GM12878 (cell line): ENCODE measurements around the gene SINHCAF. TPM values are rescaled to one million over a fixed set of nuclear protein-coding genes. Genes with fewer than 3 reads are reported as not detected.
A peak's percentile ranks its signal among the peaks of the same experiment; 100 is the strongest.
"Not testable (repeated sequence)": the region's sequence is repeated elsewhere in the genome, so short reads cannot be mapped to it uniquely, and the experiment has no call there.

Experiments
- ATAC-seq: fragments of 200-7000 bp; cut with Tn5 transposase; 3 replicates; pipeline ENCODE4 v1.9.1; 2020; ENCODE audit warnings: mild to moderate bottlenecking, moderate library complexity
- BruUV-seq: library from RNA; stranded (reverse); fragments of 400-500 nt; replicated peaks from 2 replicates; lab custom pipeline; 2021; lab: Mats Ljungman, UMichigan
- CTCF ChIA-PET: fragments of 300-600 bp; sonication (Branson Sonifier 250); formaldehyde crosslinking; extraction: SDS; loops from one replicate; lab custom pipeline; 2021; ENCODE audit warnings: inconsistent platforms; lab: Yijun Ruan, JAX
- POLR2A ChIA-PET: fragments of 350-600 bp; formaldehyde crosslinking; extraction: SDS; loops from one replicate; lab custom pipeline; 2021; ENCODE audit warnings: inconsistent platforms; lab: Charles Lee
- RAD21 ChIA-PET: fragments of 300-600 bp; sonication (Branson Sonifier 250); formaldehyde crosslinking; loops from one replicate; lab custom pipeline; 2023; ENCODE audit warnings: antibody characterized with exemption; ENCODE audit not compliant: unreplicated experiment; lab: Charles Lee
- SMC1A ChIA-PET: fragments of 300-600 bp; sonication (Branson Sonifier 250); formaldehyde crosslinking; loops from one replicate; lab custom pipeline; 2023; ENCODE audit not compliant: unreplicated experiment, uncharacterized antibody; lab: Charles Lee
- DNase-seq: peaks from one replicate; pipeline ENCODE4 v3.0.0-alpha.2; 2011; ENCODE audit warnings: low read depth, low spot score
- FAIRE-seq: peaks from 3 replicates; lab custom pipeline; 2011; peaks lifted over from hg19 to GRCh38; lab: Jason Lieb, UNC
- H2AFZ ChIP-seq: 2 replicates; pipeline ENCODE4 v1.6.0; 2011; ENCODE audit warnings: low read depth, low read length, control low read depth; ENCODE audit not compliant: control insufficient read depth
- H3K27ac ChIP-seq: 2 replicates; pipeline ENCODE4 v1.5.1; 2011; ENCODE audit warnings: control low read depth; ENCODE audit not compliant: control insufficient read depth, insufficient read depth
- H3K27me3 ChIP-seq, 2 experiments: replicated peaks in 1 of 2; 2 replicates each; pipeline versions ENCODE4 v1.6.0 to v1.6.1; 2011; ENCODE audit warnings: low read length in 1 of 2; ENCODE audit not compliant: control insufficient read depth in 2 of 2, insufficient read depth in 2 of 2
- H3K36me3 ChIP-seq, 2 experiments: 2 replicates each; pipeline ENCODE4 v1.5.1; 2011; ENCODE audit warnings: low read length in 1 of 2; ENCODE audit not compliant: control insufficient read depth in 2 of 2, insufficient read depth in 2 of 2
- H3K4me1 ChIP-seq: 2 replicates; pipeline ENCODE4 v1.6.1; 2011; ENCODE audit warnings: mild to moderate bottlenecking, low read length, moderate library complexity, mixed read lengths; ENCODE audit not compliant: control insufficient read depth, insufficient read depth
- H3K4me2 ChIP-seq: 2 replicates; pipeline ENCODE4 v1.6.0; 2011; ENCODE audit warnings: control low read depth; ENCODE audit not compliant: control insufficient read depth, insufficient read depth
- H3K4me3 ChIP-seq: fragments of 200-600 bp; sonication (generic); 2 replicates; pipeline ENCODE4 v1.5.1; 2016
- H3K79me2 ChIP-seq: 2 replicates; pipeline ENCODE4 v1.6.0; 2011; ENCODE audit warnings: low read length; ENCODE audit not compliant: control insufficient read depth, insufficient read depth
- H3K9ac ChIP-seq: 2 replicates; pipeline ENCODE4 v1.8.0; 2011; ENCODE audit warnings: low read length, control low read depth, mixed read lengths; ENCODE audit not compliant: control insufficient read depth, insufficient read depth
- H3K9me3 ChIP-seq: replicated peaks from 3 replicates; pipeline ENCODE4 v1.5.1; 2011; ENCODE audit warnings: mild to moderate bottlenecking, low read length; ENCODE audit not compliant: control insufficient read depth, insufficient read depth
- H4K20me1 ChIP-seq: 2 replicates; pipeline ENCODE4 v1.6.0; 2011; ENCODE audit not compliant: control insufficient read depth, insufficient read depth
- CREM ChIP-seq: IDR thresholded peaks from 2 replicates; pipeline ENCODE4 v1.6.1; 2014; ENCODE audit warnings: antibody characterized with exemption, low read depth
- WGBS: methylation state at CpG from one replicate; pipeline ENCODE4 v1.1.6; 2016; ENCODE audit warnings: low lambda C conversion rate; ENCODE audit not compliant: insufficient replicate concordance, insufficient coverage; ENCODE audit errors: missing lambda C conversion rate; 5-methylcytosine and 5-hydroxymethylcytosine counted together
- in situ Hi-C: fragments of 300-500 bp; cut with MboI; formaldehyde crosslinking; loops from 9 replicates; pipeline ENCODE4 v1.14.3; 2018; ENCODE audit warnings: mixed read lengths
- intact Hi-C: fragments of 100-400 bp; cut with micrococcal nuclease; formaldehyde crosslinking; loops from one replicate; pipeline ENCODE4 v1.14.2; 2022; ENCODE audit not compliant: unreplicated experiment
- polyA plus RNA-seq, 11 experiments: library from polyadenylated mRNA; depleted of rRNA in 4 of 11; unstranded in 6 of 11; stranded (reverse) in 5 of 11; fragments of >200 nt; fragmentation: Nextera tagmentation in 4 of 11; fragmentation: Illumina TruSeq in 1 of 11; extraction: Ambion mirVana in 4 of 11; extraction: Trizol in 1 of 11; gene quantifications; 1 replicate in 1 of 11; 2 replicates in 10 of 11; pipeline versions ENCODE4 v1.2.1 to v1.2.3, GENCODE V29; 2011 to 2016; ENCODE audit warnings: inconsistent platforms in 2 of 11, missing spikeins in 2 of 11, low read depth in 1 of 11
- total RNA-seq, 4 experiments: library from RNA; depleted of rRNA in 3 of 4; stranded (reverse); fragments of >200 nt in 3 of 4; fragmentation: Illumina TruSeq in 1 of 4; extraction: Trizol in 1 of 4; gene quantifications; 2 replicates each; pipeline versions ENCODE4 v1.2.1 to v1.2.3, GENCODE V29; 2013 to 2021
- TF ChIP-seq, protein P1 (sequence below), 3 experiments: IDR thresholded peaks in 2 of 3; conservative IDR thresholded peaks in 1 of 3; 2 replicates each; pipeline ENCODE4 v1.5.1; 2011; ENCODE audit warnings: low read depth in 3 of 3, low read length in 3 of 3, mild to moderate bottlenecking in 3 of 3, control low read depth in 2 of 3, moderate library complexity in 2 of 3, inconsistent platforms in 1 of 3, mixed read lengths in 1 of 3; ENCODE audit not compliant: control insufficient read depth in 2 of 3, insufficient read depth in 1 of 3; ENCODE audit errors: extremely low read depth in 1 of 3

The SINHCAF gene
- total and polyA plus RNA-seq, 10 of the 15 experiments (the other 5 are each of a cell fraction or from before 2014, with no cell fraction given), result 60.4 to 156 (median 90.3) TPM

DNA sequence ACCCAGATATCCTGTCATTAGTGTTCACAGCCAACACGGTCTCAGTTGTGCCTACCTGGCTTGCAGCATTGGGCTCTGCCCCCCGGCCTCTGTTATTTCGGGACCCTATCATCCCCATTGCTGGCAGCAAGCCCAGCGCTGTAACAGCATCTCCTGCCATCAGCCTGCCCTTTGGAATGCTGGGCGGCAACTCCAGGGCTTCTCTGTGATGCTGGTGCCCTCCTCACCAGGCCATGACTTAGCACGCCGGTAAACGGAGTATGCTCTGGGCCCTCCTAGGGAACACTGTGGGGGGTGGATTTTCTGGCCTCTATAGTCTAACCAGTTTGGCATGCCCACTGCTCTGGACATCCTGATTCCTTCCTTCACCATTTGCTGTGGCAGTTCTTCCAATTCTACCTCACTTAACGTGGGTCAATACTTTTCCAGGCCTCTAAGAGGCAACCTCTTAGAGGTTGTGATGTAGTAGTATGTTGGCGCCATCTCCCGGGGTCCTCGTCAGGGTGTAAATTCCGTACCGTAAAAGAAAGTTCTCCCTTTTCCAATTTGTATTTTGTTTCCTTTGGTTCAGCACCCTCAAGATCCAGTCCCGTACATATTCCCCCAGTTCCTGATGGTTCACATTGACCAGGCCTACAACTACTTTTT, 80.0 kb downstream of the SINHCAF start:
- H3K4me1 ChIP-seq, result no peaks in the 10 kb centered on the region
- intact Hi-C loops (no loop called here), in situ Hi-C loops (no loop called here)
- ChIA-PET CTCF (interaction anchor here (1.2 kb wide), 1 partner anchor 16 kb away, joined by 3 read pairs; no protein-coding TSS in a partner anchor), RAD21 (no interaction called here), POLR2A (no interaction called here), SMC1A (no interaction called here)
- no peak overlapping the region for H2AFZ ChIP-seq
- BruUV-seq, result no TSS peak
- H3K27ac ChIP-seq, result no peak overlapping the region
- H3K4me2 ChIP-seq, result no peak overlapping the region
- no peaks in the 10 kb centered on the region for H3K9me3 ChIP-seq
- H3K9ac ChIP-seq, result no peak overlapping the region
- 56% methylated on average over 15 of the region's 15 CpGs for WGBS
- no peaks in the 10 kb centered on the region for H3K36me3 ChIP-seq
- ATAC-seq (peak; percentile 60), DNase-seq (no peak), FAIRE-seq (no peak)
- H3K27me3 ChIP-seq, result no peaks in the 10 kb centered on the region
- no peaks in the 10 kb centered on the region for H3K79me2 ChIP-seq
- H4K20me1 ChIP-seq, result no peaks in the 10 kb centered on the region
- TF ChIP-seq CREM, result no peak
- TF ChIP-seq, protein P1, sequence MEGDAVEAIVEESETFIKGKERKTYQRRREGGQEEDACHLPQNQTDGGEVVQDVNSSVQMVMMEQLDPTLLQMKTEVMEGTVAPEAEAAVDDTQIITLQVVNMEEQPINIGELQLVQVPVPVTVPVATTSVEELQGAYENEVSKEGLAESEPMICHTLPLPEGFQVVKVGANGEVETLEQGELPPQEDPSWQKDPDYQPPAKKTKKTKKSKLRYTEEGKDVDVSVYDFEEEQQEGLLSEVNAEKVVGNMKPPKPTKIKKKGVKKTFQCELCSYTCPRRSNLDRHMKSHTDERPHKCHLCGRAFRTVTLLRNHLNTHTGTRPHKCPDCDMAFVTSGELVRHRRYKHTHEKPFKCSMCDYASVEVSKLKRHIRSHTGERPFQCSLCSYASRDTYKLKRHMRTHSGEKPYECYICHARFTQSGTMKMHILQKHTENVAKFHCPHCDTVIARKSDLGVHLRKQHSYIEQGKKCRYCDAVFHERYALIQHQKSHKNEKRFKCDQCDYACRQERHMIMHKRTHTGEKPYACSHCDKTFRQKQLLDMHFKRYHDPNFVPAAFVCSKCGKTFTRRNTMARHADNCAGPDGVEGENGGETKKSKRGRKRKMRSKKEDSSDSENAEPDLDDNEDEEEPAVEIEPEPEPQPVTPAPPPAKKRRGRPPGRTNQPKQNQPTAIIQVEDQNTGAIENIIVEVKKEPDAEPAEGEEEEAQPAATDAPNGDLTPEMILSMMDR (IDR thresholded peaks at IDR 0.05 in 2 of 3, conservative IDR thresholded peaks at IDR 0.05 in 1 of 3; ENCODE audit: control insufficient read depth in 2 of 3, extremely low read depth in 1 of 3, insufficient read depth in 1 of 3, low read depth in 3 of 3, low read length in 3 of 3), result peak in 2 of 3 experiments; percentile 22 to 32; a peak in 3 of 6 replicates
- H3K4me3 ChIP-seq, result no peak overlapping the region

DNA sequence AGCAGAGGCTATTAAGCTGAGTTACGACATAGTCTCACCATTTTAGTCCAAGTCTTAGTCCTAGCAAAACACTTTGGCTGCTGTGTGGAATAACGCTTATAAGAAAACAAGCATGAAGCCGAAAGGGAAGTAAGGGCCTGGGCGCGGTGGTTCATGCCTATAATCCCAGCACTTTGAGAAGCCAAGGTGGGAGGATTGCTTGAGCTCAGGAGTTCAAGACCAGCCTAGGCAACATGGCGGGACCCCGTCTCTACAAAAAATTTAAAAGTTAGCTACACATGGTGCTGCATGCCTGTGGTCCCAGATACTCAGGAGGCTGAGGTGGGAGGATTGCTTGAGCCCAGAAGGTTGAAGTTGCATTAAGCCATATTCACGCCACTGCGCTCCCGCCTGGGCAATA, 83.5 kb downstream of the SINHCAF start:
- H2AFZ ChIP-seq, FAIRE-seq, H3K4me2 ChIP-seq, H3K27ac ChIP-seq, H3K4me3 ChIP-seq, H3K27me3 ChIP-seq, H3K79me2 ChIP-seq, H4K20me1 ChIP-seq, H3K36me3 ChIP-seq, H3K9me3 ChIP-seq, intact Hi-C loops, POLR2A ChIA-PET, ATAC-seq, H3K9ac ChIP-seq, H3K4me1 ChIP-seq, in situ Hi-C loops, DNase-seq, BruUV-seq: not testable (repeated sequence)
- ChIA-PET CTCF (interaction anchor here (0.7 to 3.5 kb wide), 6 partner anchors 9 to 395 kb away, joined by 3 to 16 read pairs (median 5); no protein-coding TSS in a partner anchor), RAD21 (interaction anchor here (0.6 to 1.9 kb wide), 3 partner anchors 9 to 394 kb away, joined by 3 to 5 read pairs (median 4); no protein-coding TSS in a partner anchor), SMC1A (interaction anchor here (1.3 to 1.4 kb wide), 2 partner anchors 29 to 395 kb away, joined by 3 to 4 read pairs; no protein-coding TSS in a partner anchor)
- 83% methylated on average over 10 of the region's 10 CpGs for WGBS
